Left kidney (tissue), 8 donors: ENCODE measurements around the gene ZFYVE19. TPM values are rescaled to one million over a fixed set of nuclear protein-coding genes. Genes with fewer than 3 reads are reported as not detected.
A peak's percentile ranks its signal among the peaks of the same experiment; 100 is the strongest.

Experiments
- DNase-seq: peaks from one replicate; pipeline ENCODE4 v3.0.0-alpha.2; 2013
- long read RNA-seq, 8 donors: transcript quantifications; one replicate each; lab custom pipeline, GENCODE V29; 2026
- polyA plus RNA-seq: library from polyadenylated mRNA; unstranded; fragments of 120-200 nt; gene quantifications from one replicate; pipeline ENCODE4 v1.2.1, GENCODE V29; 2013; ENCODE audit not compliant: insufficient read length

ZFYVE19 gene, protein sequence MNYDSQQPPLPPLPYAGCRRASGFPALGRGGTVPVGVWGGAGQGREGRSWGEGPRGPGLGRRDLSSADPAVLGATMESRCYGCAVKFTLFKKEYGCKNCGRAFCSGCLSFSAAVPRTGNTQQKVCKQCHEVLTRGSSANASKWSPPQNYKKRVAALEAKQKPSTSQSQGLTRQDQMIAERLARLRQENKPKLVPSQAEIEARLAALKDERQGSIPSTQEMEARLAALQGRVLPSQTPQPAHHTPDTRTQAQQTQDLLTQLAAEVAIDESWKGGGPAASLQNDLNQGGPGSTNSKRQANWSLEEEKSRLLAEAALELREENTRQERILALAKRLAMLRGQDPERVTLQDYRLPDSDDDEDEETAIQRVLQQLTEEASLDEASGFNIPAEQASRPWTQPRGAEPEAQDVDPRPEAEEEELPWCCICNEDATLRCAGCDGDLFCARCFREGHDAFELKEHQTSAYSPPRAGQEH
- 25.5 TPM for polyA plus RNA-seq
- long read RNA-seq, donor 1, partial matches to known transcripts, result 0 of 5 reads
- long read RNA-seq, donor 1, other reads (novel, unspliced or antisense), result 0 of 5 reads
- long read RNA-seq, donor 2, transcript ZFYVE19-203 (11 exons, 2,775 nt), result major isoform, 5 of 8 reads
- long read RNA-seq, donor 2, partial matches to known transcripts, result 0 of 8 reads
- long read RNA-seq, donor 2, other reads (novel, unspliced or antisense), result 0 of 8 reads
- long read RNA-seq, donor 3, partial matches to known transcripts, result 0 of 4 reads
- long read RNA-seq, donor 3, other reads (novel, unspliced or antisense), result 0 of 4 reads
- long read RNA-seq, donor 4, partial matches to known transcripts, result 0 of 1 reads
- long read RNA-seq, donor 4, other reads (novel, unspliced or antisense), result 0 of 1 reads
- long read RNA-seq, donor 5, transcript ZFYVE19-203 (11 exons, 2,775 nt), result major isoform, 8 of 11 reads
- long read RNA-seq, donor 5, partial matches to known transcripts, result 0 of 11 reads
- long read RNA-seq, donor 5, other reads (novel, unspliced or antisense), result 0 of 11 reads
- long read RNA-seq, donor 6, partial matches to known transcripts, result 0 of 2 reads
- long read RNA-seq, donor 6, other reads (novel, unspliced or antisense), result 0 of 2 reads
- long read RNA-seq, donor 7, partial matches to known transcripts, result 0 of 4 reads
- long read RNA-seq, donor 7, other reads (novel, unspliced or antisense), result 0 of 4 reads
- long read RNA-seq, donor 8, partial matches to known transcripts, result 0 of 1 reads
- long read RNA-seq, donor 8, other reads (novel, unspliced or antisense), result 0 of 1 reads

DNA sequence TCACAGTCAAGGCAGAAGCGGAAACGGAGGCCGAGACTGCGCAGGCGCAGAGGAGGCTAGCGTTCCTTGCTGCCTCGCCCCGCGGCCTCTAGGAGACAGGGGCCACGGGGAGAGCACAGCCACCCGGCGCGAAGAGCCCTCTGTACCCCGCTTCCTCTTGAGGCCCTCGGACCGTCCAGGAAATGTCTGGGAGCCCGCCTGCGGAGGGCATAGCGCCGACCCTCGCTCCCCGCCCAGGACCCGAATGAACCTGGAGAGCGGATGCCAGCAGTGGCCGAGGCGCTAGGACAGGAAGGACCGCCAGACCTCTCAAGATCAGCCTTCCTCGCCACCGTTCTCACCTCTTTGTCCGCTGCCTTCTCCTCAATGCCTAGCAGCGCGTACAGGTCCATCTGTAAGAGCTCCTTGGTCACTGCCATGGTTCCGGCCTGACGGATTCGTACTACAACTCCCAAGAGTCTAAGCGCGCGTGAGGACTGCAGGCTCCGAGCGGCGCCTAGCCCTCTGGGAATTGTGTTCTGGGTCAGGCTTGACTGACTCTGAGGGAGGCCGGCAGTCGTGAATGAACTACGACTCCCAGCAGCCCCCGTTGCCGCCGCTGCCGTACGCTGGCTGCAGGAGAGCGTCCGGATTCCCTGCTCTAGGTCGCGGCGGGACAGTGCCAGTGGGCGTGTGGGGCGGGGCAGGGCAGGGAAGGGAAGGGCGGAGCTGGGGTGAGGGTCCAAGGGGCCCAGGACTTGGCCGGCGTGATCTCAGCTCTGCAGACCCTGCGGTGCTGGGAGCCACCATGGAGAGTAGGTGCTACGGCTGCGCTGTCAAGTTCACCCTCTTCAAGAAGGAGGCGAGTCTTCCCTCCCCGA is at the start of gene ZFYVE19, which contains the start of gene DNAJC17:
TSS of gene ZFYVE19 (plus strand) at position 62 of the 860 bp plus-strand sequence. CDS start at position 563, 501 bp downstream.
TSS of gene DNAJC17 (minus strand) at position 446 of the 860 bp plus-strand sequence. CDS start at position 419, 27 bp downstream.
- DNase-seq, result peak; percentile 97

DNA sequence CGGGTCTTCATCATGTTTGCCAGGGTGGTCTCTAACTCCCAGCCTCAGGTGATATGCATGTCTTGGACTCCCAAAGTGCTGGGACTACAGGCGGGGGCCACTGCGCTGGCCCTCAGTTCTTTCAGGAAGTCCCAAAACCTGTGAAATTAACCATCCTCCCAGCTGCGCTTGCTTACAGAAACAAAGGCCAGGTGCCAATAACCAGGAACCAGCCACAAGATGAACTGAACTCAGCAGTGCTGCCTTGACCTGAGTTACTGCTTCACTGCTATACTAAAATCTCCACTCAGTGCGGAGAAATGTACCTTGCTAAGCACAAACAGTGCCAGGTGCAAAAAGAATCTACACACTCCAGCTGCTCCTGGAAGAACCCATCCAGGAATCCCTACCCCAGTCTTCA is 46.9 kb upstream of the ZFYVE19 start:
- no peak for DNase-seq

DNA sequence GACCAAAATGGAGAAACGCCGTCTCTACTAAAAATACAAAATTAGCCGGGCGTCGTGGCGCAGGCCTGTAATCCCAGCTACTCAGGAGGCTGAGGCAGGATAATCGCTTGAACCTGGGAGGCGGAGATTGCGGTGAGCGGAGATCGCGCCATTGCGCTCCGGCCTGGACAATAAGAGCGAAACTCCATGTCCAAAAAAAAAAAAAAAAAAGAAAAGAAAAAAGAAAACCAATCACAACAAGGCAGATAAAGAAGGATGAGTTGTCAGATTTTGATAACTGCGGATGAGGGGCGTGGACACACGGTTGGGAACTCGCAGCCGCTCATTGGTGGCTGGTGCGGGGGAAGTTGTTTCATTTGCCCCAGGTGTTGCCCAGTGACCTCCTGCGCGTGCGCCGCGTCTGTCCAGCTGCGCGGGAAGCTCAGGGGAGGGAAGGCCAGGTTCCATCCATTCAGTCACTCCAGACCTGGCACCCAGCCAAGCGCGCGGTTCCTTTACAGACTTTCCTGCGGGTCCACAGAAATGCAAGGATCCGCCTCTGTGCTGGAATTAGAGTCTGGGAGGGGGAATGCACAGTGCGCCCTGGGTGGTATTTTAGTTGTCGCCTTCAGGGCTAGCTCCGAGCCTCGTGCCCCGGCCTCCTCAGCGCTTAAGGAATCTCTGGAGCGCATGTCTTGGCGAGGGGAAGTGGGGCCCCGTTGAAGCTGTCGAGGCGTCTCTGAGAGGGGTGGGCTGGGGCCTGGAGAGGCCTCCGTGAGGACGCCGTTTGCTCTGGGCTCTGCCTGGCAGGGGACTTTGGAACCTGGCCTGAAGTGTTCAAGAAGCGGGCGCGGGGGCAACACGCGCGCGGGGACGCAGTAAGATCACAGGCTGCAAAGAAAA is 43.7 kb upstream of the ZFYVE19 start:
- peak; percentile 78 for DNase-seq

DNA sequence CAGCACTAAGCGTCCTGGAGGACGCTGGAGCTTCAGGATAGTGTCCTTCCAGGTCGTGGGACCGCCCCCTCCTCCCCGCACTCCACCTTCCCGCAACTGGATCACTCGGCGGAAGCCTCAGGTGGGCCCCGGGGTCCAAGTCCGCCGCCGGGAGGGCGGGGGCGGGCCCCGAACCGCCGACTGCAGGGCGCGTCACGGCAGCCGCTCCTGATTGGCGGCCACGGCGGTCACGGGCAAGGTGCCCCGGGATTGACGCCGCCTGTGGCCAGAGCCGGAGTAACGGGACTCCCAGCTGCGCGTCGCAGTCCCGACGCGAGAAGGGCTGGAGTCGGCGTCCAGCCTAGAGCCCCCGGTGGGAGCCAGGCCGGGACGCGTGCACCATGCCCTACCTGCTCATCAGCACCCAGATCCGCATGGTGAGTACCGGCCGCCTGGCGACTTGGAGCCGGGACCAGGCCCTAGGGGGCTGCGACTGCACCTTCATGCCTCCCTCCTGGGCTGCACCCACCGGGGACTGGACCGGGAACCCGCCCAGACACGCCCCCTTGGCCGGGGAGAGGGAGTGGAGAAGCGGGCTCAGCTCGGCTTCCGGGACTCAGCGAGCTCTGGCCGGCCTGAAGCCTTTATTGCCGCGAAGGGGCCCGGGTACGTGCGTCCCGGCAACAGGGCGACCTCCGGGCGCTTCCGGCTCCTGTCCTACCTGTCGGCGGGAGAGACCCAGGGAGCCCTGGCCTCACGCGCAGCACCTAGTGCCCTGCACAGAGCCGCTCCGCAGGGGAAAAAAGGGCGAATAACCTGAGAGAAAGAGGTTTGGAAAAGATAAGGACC is 42.9 kb upstream of the ZFYVE19 start, which contains the start of gene GCHFR:
TSS of gene GCHFR (plus strand) at position 268 of the 828 bp plus-strand sequence. CDS start at position 381, 113 bp downstream.
- peak; percentile 65 for DNase-seq

DNA sequence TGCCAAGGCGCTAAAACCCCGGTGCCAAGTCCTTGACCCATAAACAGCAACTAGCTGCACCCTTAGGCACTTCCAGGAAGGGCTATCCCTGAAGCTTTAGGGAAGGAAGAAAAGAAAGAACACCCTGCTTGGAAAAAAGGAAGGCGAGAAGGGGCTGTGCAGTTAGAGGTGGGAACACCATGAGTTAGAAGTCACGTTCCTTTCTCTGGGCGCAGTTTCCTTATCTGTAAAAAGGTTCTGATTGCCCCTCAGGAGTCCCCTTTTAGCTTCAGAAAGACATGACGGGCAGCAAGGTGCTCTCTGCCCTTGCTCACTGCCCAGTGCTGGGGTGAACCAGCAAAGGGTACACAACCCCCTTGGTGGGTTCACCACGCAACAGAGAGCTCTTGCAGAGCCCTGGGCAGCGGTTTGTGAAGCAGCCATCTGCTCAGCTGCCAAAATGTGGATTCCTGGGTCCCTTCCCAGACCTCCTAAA is 42.2 kb upstream of the ZFYVE19 start:
- no peak for DNase-seq

DNA sequence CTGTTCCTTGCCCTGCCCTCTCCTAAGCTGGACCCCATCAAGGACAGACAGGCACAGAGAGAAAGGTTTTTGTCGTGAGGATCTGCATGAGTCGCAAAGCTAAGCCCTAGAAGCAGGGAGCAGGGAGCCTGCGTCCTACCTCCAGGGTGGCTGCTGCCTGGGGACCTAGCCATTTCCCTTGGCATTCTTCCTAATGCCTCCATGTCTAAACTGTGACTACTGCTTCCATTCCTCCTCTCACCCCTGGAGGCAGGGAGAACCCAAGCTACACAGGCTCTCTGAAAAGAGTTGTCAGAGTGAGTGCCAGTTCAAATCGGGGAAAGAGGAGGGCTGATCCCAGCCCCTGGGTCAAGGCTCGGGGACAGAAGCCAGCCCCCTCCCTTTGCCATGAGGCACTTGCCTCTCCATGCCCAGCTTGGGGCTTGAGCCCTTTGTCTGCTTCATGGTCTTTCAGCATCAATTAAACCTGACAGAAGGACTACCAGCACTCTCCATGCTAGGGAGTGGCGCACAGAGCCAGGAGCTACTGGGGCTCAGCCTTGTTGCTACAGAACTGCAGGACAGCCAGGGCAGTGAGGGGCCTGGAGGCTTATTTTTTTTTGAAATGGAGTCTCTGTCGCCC is 40.6 kb upstream of the ZFYVE19 start:
- DNase-seq, result no peak

DNA sequence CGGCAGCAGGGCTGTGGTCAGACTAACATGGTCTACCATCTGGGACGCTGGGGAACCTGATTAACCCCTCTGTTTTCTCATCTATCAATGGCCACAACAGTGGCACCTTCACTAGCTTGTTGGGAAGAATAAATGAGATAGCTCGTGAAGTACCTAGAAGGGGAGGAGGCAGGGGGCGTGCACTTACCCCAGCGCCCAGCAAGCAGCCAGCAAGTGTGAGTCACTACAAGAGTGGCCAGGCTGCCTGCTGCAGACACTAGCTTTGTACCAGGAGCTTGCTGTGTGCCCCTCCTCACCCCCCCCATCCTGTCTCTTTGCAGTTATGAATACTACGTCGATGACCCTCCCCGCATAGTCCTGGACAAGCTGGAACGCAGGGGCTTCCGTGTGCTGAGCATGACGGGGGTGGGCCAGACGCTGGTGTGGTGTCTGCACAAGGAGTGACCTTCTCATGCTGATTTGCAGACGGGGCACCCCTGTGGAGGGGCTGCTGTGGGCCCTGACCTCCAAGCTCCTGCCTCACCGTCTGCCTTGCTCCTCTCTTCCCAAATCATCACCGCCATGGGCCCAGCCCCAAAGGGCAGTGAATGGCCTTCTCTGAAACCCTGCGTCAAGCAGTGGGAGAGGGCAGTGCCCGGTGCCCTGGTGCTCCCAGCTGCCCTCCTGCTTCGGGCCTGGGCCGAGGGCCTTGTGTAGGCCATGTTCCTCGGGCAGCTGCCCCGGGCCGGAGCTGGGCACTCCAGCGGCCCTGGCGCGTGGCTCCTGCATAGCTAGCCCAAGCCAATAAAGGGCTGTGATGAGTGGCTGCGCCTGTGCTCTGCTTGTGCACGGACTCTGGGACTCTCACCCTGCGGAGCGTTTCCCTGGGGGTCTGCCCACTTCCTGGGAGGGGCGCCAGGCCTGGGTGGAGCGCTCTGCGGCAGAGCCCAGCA is 39.7 kb upstream of the ZFYVE19 start:
- no peak for DNase-seq

DNA sequence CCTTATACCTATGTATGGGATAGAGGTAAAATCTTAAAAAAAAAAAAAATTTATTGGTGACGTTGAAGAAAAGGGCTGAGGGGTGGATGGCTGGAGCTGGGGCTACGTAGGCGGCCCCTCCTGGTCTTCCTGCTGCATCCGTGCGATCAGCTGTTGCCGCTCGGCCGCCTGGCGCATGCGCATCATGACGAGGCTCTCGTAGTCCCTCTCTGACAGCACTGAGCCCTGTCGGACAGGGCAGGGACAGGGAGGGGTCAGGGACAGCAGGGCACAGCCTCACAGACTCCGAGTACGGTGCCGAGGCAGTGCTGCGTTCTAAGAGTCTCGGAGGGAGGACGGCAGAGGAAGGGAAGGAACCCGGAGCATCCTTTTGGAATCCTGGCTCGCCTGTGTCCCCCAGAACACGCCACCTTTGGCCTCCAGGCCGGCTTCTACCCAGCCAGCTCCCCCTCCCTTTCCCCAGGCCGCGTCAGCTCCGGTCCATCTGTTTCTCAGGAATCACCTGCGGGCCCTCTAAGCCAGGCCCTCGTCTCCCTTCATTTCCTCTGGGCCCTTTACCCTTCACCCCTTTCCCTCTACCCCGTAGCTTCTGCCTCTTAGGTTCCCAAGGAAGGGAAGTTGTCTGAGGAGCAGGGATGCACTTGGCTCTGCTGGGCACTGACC is 38.9 kb upstream of the ZFYVE19 start:
- no peak for DNase-seq

DNA sequence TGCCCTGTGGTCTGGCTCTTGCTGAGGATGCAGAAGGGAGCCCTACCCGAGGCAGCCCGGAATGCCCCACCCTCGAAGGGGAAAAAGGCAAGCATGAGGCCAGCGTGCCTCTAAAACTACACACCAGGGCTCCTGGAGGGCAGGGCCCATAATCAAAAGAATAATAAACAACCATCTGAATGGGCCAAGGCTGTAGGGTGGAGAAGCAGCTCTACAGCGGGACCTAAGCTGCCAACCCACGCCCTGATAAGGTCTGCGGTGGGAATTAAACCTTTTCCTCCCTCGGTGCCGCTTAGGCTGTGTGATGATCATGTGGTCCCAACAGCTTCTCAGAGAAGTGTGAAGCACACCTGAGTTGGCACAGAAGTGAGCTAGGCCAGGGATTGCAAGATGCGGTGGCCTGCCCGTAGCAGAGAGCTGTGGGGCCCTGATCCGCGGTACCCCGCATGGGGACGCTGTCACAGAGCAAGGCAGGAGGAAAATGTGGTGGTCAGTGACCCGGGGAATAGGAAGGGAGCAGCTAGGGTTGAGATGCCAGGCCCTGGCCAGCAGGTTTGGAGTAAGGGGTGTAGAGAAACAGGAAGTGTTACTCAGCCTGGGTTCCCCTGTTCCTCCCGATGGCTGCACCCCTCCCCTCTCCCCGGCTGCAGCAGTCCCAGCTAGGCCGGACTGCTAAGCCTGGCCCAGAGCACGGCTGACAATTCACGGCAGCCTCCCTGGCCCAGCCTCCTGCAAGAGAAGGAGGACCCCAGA is 38.2 kb upstream of the ZFYVE19 start:
- no peak for DNase-seq

DNA sequence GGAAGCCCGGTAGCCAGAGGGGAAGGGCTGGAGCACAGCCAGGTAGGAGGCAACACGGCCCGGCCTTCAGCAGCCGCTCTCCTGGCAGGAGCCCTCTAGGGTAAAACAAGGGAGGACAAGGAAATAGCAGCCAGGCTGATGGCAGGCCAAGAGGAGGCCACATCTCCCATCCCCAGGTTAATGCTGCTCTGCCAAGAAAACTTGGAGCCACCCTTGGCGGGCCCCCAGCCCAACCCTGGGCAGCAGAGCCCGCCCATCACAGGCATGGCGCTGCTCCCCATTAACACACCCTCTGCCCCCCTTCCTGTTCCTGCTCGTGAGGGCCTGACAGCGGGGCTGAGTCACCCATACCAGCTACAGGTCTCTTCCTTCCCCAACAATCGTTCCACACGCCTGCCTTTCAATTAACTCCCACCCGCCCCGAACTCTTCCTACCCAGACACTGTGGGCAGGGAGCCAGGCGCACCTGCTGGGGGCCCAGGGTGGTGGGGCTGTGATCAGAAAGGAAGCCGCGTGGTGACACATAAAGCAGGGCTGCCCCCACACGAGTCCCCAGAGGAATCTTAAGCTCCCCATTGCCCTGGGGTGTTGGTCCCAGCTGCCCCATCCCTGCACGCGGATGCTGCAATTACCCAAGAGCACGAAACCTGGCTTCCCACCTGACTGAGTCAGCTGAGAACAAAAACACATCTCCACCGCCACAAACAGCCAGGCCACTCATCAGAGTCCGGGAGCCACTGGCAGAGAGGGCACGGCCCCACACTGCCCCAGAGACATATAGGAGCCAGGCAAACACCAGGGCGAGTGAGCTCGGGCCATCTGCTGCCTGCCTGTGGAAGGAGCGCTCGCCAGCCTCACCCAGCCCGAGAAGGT is 37.4 kb upstream of the ZFYVE19 start, which contains the start of gene C15orf62:
TSS of gene C15orf62 (plus strand) at position 707 of the 873 bp plus-strand sequence. CDS start 516 bp downstream, outside the sequence.
- peak; percentile 63 for DNase-seq

DNA sequence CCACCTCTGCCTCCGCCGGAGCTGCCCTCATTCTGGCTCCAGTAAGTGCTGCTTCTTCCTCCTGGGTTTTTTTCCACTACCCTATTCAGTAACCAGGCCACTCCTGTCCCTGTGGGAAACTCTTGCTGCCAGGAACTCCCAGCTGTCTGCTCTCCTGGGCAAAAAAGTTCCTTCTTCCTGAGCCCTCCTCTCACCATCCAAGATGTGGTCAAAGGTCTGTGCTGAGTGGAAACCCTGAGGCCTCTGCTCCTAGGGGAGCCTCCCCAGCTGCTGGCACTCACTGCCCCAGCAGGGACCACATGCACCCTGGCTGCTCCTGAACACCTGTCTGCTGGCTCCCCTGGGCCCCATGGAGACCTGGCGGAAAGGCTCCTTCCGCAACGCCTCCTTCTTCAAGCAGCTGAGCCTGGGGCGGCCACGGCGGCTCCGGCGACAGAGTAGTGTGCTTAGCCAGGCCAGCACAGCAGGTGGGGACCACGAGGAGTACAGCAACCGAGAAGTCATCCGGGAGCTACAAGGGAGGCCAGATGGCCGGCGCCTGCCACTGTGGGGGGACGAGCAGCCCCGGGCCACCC is 36.7 kb upstream of the ZFYVE19 start:
- DNase-seq, result no peak

DNA sequence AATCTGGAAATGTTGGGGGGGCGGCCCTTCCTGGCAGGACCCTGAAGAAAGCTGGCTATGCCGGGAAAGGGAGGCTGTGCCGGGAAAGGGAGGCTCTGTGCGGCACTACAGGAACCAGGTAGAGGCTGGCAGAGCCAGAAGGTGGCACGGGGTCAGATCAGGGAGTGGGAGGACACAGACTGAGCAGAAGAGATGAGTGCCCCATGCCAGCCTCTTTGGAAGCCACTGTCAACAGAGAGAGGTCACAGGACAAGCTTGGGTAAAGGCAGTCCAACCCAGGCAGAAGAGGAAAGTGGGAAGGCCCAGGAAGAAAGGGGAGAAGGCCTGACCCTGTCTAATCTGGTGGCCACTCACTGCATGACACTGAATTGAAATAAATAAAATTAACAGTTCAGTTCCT is 35.6 kb upstream of the ZFYVE19 start:
- DNase-seq, result no peak

DNA sequence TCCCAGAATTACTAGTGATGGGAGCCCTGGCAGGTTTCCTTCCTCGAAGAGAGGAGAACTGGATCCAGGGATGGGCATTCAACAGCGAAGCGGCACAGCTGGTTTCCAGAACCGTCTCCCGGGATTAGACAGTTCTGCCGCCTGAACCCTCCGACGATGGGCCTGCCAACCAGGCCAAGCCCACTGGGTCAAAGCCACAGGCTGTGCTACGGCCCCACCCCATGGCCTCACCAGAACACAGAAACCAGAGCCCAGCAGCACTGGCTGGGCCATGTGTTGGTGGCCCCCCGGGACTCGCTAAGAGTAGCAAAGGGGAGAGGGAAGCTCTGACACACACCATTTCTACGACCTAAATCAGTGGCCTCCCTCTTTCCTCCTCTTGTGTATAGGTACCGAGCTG is 34.9 kb upstream of the ZFYVE19 start:
- no peak for DNase-seq

DNA sequence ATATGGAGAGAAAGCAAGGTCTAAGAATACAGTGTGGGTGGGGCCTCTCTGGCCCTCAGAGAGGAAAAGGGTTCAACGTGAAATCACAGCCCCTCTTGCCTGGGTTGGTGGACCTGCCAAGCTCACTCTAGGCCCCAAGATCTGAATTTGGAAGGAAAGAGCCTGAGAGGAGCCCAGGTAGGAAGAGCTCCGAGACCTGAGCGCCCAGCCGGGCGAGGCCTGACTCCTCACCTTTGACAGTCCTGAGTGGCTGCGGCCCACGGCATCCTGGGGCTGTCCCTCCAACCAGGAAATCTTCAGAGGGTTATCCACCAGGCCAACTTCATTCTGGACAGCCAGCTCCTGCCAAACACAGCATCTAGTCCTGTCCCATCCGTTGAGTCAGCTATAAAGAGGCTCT is 33.4 kb upstream of the ZFYVE19 start:
- DNase-seq, result no peak
